ENCODE results near the gene COPS2. TPM values are rescaled to one million over a fixed set of nuclear protein-coding genes. Genes with fewer than 3 reads are reported as not detected.

COPS2 gene
- total RNA-seq, 1 experiment from 2014 or later = 83.8 TPM

- CTCF ChIA-PET = no interaction called here
- intact Hi-C loops (cut with micrococcal nuclease; ENCODE audit: unreplicated experiment) = no loop called here
- H3K27ac Mint-ChIP-seq (ENCODE audit: unreplicated experiment) = no peak overlapping the region
- DNase-seq = no peak
- H3K27me3 Mint-ChIP-seq (ENCODE audit: insufficient read depth, unreplicated experiment) = no peaks in the 10 kb centered on the region
- no peaks in the 10 kb centered on the region for H3K9me3 ChIP-seq
- H3K4me3 Mint-ChIP-seq (ENCODE audit: unreplicated experiment) = no peak overlapping the region
- no peak overlapping the region for H3K4me3 ChIP-seq (ENCODE audit: low read depth, low read length)
- H3K27me3 ChIP-seq (replicated peaks; ENCODE audit: control insufficient read depth, insufficient read depth, low read length) = no peaks in the 10 kb centered on the region
- H3K9me3 Mint-ChIP-seq (ENCODE audit: unreplicated experiment) = peaks cover 15% of the 10 kb centered on the region
- no peaks in the 10 kb centered on the region for H3K4me1 ChIP-seq
- TF ChIP-seq CTCF (IDR thresholded peaks at IDR 0.05; ENCODE audit: insufficient read depth in 1 of 2, low read depth in 1 of 2, low read length in 1 of 2, severe bottlenecking in 1 of 2, unreplicated experiment in 1 of 2) = no peak
- POLR2A ChIA-PET = no interaction called here
- no TSS peak for BruUV-seq (replicated peaks)
- H3K36me3 ChIP-seq (ENCODE audit: control insufficient read depth, insufficient read depth, low read length) = no peaks in the 10 kb centered on the region
- no peaks in the 10 kb centered on the region for H3K4me1 Mint-ChIP-seq (ENCODE audit: low read depth, unreplicated experiment)
- peaks cover 27% of the 10 kb centered on the region for H3K36me3 Mint-ChIP-seq (ENCODE audit: insufficient read depth, unreplicated experiment)
These were observed 40.3 kb downstream of the COPS2 start for GRCh38 chr15:49115062-49115461.

GRCh38 chr15:49110158-49110944, 45.0 kb downstream of the COPS2 start:
- TF ChIP-seq CTCF (IDR thresholded peaks at IDR 0.05; ENCODE audit: insufficient read depth in 1 of 2, low read depth in 1 of 2, low read length in 1 of 2, severe bottlenecking in 1 of 2, unreplicated experiment in 1 of 2) = no peak
- Mint-ChIP-seq H3K36me3 (ENCODE audit: insufficient read depth, unreplicated experiment) (peaks cover 22% of the 10 kb centered on the region), H3K4me1 (ENCODE audit: low read depth, unreplicated experiment) (no peaks in the 10 kb centered on the region), H3K27me3 (ENCODE audit: insufficient read depth, unreplicated experiment) (no peaks in the 10 kb centered on the region), H3K9me3 (ENCODE audit: unreplicated experiment) (peaks cover 15% of the 10 kb centered on the region), H3K27ac (ENCODE audit: unreplicated experiment) (no peak overlapping the region), H3K4me3 (ENCODE audit: unreplicated experiment) (no peak overlapping the region)
- Histone ChIP-seq H3K27me3 (replicated peaks; ENCODE audit: control insufficient read depth, insufficient read depth, low read length) (no peaks in the 10 kb centered on the region), H3K4me1 (no peaks in the 10 kb centered on the region), H3K36me3 (ENCODE audit: control insufficient read depth, insufficient read depth, low read length) (no peaks in the 10 kb centered on the region), H3K4me3 (ENCODE audit: low read depth, low read length) (no peak overlapping the region), H3K9me3 (no peaks in the 10 kb centered on the region)
- no peak for DNase-seq
- no TSS peak for BruUV-seq (replicated peaks)
- intact Hi-C loops (cut with micrococcal nuclease; ENCODE audit: unreplicated experiment) = no loop called here
- ChIA-PET POLR2A (no interaction called here), CTCF (no interaction called here)

GRCh38 chr15:49103002-49103401, 52.4 kb downstream of the COPS2 start:
- CTCF ChIA-PET = no interaction called here

More at GRCh38 chr15:49103002-49103401, 52.4 kb downstream of the COPS2 start:
- no peaks in the 10 kb centered on the region for H3K9me3 Mint-ChIP-seq (ENCODE audit: unreplicated experiment)
- no peaks in the 10 kb centered on the region for H3K36me3 ChIP-seq (ENCODE audit: control insufficient read depth, insufficient read depth, low read length)
- no peaks in the 10 kb centered on the region for H3K9me3 ChIP-seq
- BruUV-seq (replicated peaks) = no TSS peak
- POLR2A ChIA-PET = no interaction called here
- no peak overlapping the region for H3K27ac Mint-ChIP-seq (ENCODE audit: unreplicated experiment)
- no peak for TF ChIP-seq CTCF (IDR thresholded peaks at IDR 0.05; ENCODE audit: insufficient read depth in 1 of 2, low read depth in 1 of 2, low read length in 1 of 2, severe bottlenecking in 1 of 2, unreplicated experiment in 1 of 2)
- H3K4me3 ChIP-seq (ENCODE audit: low read depth, low read length) = no peak overlapping the region
- peaks cover 9% of the 10 kb centered on the region for H3K36me3 Mint-ChIP-seq (ENCODE audit: insufficient read depth, unreplicated experiment)
- DNase-seq = no peak
- intact Hi-C loops (cut with micrococcal nuclease; ENCODE audit: unreplicated experiment) = no loop called here
- H3K27me3 ChIP-seq (replicated peaks; ENCODE audit: control insufficient read depth, insufficient read depth, low read length) = no peaks in the 10 kb centered on the region
- H3K4me1 Mint-ChIP-seq (ENCODE audit: low read depth, unreplicated experiment) = no peaks in the 10 kb centered on the region
- no peak overlapping the region for H3K4me3 Mint-ChIP-seq (ENCODE audit: unreplicated experiment)
- no peaks in the 10 kb centered on the region for H3K27me3 Mint-ChIP-seq (ENCODE audit: insufficient read depth, unreplicated experiment)
- no peaks in the 10 kb centered on the region for H3K4me1 ChIP-seq

Data from Caco-2 (cell line).